Lower leg skin (tissue), 3 donors: ENCODE data around the gene MCOLN2.

Experiments used
- CTCF ChIP-seq, 3 donors: fragments of 450-650 bp; IDR thresholded peaks; one replicate each; pipeline ENCODE4 v1.5.1; 2016; ENCODE audit warnings: antibody characterized with exemption in 3 of 3, mild to moderate bottlenecking in 3 of 3, moderate library complexity in 2 of 3
- POLR2A ChIP-seq, 2 donors: fragments of 450-650 bp; IDR thresholded peaks; one replicate each; pipeline ENCODE4 v1.6.1; 2016 to 2017; ENCODE audit warnings: antibody characterized with exemption in 2 of 2, mild to moderate bottlenecking in 1 of 2, moderate library complexity in 1 of 2

GRCh38 chr1:84944767-84945486 is 52.0 kb downstream of the MCOLN2 start:
- peak in 1 of 3 donors; percentile 83 for TF ChIP-seq CTCF (IDR thresholded peaks at IDR 0.05)
- TF ChIP-seq POLR2A (IDR thresholded peaks at IDR 0.05) = no peak
